GM21529 (cell line): ENCODE measurements around the gene MEF2C.

ENCODE experiments used
- ATAC-seq: cut with Tn5 transposase; IDR thresholded peaks from one replicate; pipeline ENCODE4 v1.9.1; 2021; ENCODE audit not compliant: unreplicated experiment

MEF2C gene

DNA sequence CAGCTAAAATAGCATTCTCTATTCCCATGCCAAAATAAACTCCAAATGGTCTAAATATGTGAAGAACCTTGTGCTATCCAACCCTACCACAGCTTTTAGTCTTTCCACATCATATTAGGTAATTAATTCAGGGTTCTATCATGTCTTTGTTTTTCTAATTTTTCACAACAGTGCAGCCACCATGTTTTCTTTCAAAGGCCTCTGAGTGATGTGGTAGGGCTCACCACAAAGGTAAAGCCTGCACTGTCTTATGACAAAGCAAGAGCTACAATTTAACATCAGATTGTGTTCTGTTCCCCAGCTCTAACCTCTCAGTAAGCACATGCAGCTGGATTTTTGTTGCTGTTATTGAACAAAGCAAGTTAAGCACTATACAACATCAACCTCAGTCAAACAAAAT is 52.4 kb downstream of the MEF2C start:
- peak; percentile 15 for ATAC-seq

DNA sequence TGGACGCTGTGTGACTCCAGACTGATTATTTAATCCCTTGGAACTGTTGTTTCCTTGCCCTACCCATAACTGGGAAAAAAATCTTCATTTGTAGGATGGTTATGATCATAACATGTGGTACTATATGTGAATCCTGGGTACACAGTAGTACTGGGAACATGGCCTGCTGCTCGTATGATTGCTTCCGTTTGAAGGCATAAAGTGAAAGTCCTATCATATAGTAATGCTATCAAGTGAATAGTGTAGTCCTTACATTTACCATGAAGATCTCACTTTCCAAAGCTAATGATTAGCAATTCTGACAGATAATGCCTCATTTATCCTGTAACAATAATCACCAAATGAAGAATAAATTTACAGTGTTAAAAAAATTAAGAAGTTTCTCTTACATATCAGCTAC is 53.2 kb downstream of the MEF2C start:
- no peak for ATAC-seq

DNA sequence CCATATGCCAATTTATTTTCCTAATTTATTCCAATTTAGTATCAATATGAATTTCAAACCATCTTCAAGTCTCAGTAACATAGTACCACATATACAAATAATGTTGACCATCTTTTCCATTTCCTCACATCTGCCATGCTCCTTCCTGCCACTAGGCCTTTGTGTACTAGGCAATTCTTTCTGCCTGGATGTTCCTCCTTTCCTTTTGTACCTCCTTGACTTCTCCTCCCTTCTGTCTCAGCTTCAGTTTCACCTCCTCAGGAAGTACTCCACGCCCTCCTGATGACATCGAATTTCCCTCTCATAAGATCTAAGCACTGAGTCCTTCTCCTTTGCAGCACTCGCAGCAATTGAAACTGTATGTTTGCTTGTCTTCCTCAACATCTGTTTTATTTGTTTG is 53.9 kb downstream of the MEF2C start:
- ATAC-seq, result no peak

DNA sequence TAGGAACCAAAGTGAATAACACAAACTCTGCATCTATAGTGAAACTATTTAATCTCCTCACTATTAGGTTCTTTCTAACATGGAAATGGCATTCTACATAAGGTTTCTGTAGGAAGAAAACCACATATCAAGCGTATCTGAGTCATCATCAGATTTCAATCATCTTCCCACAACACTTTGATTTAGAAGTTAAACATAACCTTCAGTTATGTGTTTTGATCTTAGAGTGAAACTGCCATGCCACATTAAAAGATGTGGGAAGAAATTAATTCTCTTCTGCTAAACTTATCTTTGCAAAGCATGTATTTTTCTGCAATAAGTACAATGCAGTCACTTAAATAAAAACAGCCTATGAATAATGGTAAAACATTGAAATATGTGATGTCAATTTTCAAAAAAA is 55.0 kb downstream of the MEF2C start:
- ATAC-seq, result no peak

DNA sequence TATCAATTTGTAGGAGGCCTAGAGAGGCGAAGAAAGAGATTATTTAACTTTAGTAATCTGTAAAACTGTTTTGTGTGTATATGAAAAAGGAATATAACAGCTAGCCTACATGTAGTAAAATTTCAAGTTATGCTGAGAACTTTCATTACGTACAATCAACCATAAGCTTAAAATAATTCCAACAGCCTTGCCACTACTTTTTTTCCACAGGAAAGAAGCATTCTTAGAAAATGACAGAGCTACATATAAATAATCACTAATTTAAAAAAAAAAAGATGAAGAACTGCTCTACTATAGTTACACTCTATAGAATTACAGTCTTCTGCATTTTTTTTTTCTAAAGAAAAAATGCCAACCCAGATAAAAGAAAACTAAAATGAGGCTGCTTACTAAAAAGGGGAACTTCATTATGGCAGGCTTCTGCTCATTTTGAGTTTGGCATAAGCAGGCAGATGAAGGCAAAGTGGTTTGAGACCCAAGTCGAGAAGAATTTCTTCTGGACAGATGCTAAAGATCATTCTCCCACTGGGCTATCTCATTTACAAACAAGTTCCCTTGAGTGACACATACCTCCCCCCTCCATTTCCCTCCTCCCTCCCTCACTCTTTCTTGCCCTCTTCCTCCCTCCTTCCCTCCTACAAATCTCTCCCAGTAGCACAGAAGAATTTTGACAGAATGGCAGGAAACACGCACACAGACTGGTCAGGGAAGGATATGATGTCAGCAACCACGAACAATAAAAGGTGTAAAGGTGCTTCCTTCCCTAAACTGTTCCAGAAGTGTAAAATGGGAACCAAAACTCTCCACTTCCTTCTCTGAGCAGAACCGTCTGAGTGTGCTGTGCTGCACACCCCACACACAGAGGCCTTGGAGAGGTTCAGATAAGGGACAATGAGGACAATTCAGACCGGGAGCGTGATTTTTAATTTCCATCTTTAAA is 56.1 kb downstream of the MEF2C start:
- ATAC-seq, result peak; percentile 68

DNA sequence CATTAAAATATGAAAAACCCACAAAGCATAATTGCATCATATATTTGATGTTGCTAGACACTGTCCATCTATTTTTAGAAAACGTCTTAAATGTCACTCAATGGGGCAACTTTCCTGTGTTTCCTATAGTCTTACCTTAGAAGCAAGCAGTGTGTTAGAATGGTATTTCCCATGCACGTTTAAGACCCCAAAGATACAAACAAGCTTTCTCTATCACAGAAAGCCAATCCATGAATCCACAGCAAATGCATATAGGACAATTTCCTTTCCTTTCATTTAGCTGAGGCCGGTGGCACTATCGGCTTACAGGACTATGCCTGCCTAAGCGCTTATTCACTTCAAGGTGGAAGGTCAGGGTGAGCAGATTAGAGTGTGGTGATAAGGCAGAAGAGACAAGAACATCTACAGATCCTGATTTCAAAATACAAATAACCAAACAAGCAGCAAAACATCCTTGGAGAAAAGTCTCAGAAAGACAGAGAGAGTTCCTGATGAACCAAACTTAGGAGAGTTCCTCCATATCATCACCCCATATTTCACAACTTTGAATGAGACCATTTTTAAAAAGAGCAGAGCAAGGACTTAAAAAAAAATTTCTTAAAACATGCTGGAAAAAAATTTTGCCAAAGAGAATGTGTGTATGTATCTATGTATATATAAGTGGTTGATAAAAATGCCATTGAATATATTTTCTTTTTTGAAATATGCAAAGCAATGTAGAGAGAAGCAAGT is 57.2 kb downstream of the MEF2C start:
- no peak for ATAC-seq

DNA sequence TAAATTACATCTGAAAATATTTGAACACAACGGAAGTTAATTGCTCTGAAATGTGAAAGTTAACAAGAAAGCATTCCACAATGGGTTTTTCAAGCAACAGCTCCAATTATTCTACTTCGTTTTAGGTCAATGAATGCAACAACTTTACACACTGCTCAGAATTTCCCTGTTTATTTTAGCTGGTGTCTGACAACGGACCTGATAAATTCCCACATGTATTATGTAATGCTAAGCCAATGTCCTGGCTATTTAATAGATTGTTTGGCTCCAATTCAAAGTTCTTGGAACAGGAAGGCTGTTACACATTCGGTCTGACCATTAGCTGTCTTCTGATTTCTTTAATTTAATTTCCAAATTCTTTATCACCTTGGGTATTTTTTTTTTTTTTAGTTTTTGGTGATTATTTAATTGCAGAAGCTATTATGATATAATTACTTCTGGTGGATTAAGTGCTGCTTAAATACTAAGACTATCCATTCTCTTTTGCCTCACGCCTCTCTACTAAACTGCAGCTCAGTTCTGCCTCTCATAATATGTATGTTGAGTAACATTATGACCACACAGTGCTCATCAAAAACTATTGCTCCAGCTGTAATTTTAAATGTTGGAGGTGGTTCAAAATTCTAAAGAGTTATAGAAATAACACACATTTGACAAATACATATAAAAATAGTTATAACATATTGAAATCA is 57.9 kb downstream of the MEF2C start:
- no peak for ATAC-seq

DNA sequence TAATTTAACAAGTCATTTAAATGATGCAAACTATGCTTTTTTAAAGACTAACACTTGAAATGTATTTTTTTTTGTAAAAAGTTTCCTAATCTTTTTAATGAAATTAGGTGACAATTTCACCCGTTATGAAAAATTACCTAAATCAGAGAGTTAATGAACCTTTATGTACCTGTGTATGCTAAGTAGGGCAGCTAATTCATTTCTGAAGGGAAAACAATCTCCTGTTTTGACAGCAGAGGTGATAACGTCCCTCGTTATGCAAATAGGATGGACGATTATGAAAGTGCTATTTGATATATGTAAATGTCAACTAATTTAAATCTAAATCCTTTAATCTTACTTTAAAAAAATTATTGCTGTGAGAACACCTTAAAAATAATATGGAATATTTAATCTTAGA is 58.8 kb downstream of the MEF2C start:
- no peak for ATAC-seq

DNA sequence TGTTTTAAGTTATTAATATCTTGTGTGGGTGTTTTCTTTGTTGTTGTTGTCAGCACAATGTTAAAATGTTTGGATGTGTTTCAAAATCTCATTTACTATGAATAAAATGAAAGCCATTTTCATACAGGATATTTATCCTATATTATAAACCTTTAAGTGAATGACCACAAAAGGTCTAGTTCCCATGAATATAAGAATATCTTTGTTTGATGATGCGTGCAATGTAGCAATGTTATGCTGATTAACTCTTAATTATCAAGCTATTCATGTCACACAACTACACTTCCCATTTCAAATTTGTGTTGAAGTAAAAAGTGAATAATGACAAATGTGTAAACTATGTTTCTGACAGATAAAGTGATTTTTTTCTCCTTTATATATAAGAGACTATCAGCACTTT is 59.8 kb downstream of the MEF2C start:
- no peak for ATAC-seq

DNA sequence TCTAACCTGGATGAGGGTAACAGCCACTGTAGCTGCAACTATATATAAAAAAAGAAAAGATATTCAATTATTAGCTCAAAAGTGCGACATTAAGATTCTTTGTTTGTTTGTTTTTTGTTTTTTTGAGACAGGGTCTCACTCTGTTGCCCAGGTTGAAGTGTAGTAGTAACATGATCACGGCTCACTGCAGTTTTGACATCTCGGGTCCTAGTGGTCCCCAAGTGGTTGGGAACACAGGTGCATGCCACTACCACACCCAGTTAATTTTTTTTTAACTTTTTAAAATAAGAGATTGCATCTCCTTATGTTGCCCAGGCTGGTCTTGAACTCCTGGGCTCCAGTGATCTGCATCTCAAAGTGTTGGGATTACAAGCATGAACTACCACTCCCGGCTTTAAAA is 61.8 kb downstream of the MEF2C start:
- no peak for ATAC-seq

DNA sequence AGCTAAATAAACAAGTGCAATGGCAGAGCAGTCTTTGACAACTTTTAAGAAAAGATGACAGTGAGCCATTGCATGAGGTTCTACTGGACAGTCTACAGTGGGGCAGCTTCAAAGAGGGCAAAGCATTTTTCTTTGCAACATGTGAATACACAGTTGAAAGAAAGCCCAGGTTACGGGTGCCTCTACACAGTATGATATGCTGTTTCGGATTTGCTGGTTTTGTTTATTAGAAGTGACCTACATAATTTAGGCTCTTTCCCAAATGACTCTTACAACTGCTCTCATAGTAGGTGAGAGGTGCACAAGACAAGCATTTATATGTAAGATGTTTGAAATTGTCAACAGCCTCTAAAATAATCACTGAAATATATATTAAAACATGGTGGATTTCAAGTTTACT is 62.4 kb downstream of the MEF2C start:
- ATAC-seq, result no peak

DNA sequence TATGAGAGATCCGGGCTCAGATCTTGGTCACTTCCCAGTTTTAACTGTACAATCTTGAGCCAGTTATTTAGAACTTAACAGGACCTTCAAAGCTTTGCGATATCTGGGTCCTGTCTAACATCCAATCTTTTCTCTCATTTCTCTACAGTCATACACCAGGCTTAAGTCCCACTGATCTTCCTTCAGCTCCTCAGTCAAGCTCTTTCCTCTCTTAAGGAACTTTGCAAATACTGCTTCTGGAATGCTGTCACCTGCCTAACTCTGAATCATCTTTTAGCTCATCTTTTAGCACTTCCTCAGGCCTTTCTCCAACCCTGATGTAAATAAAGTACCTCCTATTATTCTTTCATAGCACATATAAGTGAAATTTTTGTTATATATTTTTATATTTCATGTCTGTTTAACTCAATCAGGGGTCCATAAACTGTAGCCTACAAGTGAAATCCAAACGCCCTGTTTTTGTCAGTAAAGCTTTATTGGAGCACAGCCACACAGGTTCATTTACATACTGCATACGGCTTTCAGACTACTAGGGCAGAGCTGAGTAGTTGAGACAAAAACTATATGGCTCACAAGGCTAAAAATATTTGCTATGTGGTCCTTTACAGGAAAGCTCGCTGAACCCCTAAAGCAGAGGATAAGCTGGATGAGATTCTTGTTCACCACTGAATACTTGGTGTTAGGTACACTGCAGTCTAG is 63.5 kb downstream of the MEF2C start:
- peak; percentile 50 for ATAC-seq

DNA sequence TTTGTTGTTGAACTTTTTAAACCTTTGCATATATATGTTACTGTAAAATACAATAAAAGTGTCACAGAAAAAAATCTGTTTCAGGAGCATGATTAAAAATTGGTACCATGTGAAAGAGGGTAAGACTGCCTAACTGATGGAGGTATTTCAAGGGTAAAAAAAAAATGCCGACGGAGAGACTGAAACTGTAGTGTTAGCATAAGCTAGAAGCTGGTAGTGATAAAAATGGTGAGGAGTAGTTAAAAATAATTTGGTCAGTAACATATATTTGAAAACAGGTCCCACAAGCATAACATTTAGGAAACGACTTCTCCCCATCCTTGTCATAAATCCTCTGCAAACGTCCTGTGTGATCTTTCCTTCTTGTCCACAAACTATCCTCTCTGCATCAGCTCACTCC is 64.7 kb downstream of the MEF2C start:
- no peak for ATAC-seq

DNA sequence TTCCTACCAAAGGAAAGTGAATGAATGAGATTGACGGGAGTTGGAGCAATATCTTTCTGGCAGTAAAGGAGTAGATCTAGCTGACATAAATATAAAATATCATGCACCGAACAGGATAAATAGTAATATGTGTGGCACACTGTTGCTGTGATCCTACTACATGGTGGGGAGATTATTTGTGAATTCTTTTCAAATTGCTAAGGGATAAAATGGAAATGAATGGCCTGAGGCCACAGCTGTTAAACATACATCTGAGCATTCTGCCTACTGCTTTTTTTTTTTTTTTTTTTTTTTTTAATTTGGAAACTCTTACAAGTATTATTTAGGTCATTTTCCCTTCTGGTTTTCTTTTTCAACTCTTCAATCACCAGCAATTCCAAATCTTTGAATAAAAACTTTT is 66.8 kb downstream of the MEF2C start:
- no peak for ATAC-seq

DNA sequence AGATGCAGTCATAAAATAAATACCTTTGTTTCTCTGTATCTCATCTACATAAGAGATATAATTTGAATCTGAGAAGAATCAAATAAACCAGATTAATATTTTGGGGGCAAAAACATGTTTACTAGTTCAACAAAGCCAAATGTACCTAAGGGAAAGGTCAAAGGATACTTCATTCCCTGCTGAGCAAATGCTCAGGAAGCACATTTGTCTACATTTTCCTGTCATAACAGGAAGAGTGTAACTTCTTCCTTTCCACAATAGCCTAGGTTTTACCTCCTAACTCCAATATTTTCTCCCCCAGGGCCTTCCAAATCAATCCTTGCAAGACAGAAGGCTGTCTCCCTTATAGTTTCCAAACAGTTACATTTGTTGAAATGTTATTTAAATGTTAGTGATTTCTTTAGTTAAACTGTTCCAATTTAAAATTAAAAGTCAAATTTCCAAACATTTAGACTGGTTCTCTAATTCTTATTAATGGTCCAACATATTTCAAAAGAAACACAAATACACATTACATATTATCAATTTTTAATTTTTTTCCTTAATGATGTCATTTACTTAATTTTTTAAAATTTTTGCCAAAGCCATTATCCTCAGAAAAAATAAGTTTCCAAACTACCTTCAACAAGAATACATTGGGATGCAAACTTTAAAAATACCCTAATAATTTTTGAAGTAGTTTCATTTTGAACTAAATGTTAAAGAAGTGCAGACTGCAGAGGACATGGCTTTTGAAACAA is 67.8 kb downstream of the MEF2C start:
- no peak for ATAC-seq

DNA sequence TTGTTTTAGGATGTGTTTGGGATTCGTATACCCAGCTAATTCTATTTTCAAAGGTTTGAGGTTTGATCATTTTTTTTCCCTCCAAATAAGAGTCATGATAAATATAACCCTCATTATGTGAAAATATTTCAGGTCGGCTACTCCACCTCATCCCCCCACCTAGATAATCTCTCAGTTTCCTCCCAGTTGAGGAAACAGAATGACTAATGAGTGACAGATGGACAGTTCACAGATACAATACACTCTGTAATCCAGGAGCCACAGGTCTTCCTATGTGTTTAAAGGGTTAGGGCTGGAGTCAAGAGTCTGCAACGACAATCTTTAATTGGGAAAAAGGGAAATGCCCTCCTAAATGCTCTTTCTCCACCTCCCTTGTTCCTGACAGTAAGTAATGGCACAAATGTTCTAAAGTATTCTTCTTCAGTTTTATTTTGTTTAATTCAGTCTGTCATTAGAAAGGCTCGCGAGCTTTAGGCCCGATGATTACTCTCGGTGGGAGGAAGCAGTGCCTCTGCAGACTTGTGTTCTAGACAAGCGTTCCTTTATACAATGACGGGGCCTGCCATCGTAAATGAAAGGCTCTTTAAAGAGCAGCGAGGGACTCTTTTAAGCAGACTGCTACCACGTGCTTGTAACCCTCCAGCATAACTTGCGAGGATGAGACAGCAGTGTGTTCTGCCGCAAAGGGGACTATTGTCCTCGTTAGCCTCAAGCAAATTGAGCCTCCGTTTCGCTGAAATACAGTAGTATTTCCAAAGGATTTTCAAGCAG is 69.0 kb downstream of the MEF2C start:
- ATAC-seq, result no peak

DNA sequence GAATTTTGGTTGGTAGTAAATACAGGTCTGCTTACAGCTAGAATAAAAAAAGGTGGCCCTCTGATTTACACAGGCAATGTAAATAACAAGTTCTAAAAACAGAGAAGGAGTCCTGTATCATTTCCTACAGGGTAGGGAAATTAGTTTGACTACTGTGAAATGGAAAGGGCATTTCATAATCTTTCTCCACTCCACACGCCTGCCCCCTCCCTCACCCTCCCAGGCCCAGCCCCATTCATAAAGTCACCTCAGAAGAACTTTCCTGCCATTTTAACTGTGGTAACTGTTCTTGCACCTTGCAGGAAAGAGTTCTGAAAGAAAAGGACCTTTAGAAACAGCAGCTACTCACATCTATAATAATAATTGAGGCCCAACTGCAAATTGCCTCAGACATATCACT is 69.7 kb downstream of the MEF2C start:
- no peak for ATAC-seq

DNA sequence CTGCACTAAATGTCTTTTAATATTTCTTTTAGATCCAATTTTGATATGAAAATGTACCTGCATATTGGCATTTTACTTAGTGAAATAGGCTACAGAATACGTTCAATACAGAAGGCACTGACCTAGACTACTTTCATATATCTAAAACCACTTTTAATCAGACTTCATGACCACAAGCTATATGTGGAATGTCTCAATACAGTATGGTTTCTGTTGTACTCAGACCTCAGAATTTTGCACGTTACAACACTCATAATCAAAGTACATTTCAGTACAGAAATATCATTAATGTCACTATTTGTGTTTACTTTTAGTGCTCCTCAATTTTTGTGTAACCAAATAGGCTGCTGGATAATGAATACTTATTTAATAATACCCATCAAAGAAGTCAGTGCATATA is 74.8 kb downstream of the MEF2C start:
- peak; percentile 61 for ATAC-seq

DNA sequence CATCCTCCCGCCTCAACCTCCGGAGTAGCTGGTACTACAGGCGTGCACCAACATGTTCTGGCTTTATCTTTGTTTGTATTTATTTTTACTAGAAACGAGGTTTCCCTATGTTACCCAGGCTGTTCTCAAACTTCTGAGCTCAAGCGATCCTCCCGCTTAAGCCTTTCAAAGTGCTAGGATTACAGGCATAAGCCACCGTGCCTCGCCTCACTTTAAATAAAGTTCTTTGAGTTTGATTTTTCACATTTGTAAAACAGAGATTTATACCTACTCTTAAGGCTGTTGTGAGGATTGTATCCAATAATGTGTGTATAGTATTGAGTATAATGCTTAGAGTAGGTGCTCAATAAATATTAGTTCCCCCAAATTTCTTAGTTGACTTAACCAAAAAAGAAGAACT is 75.7 kb downstream of the MEF2C start:
- no peak for ATAC-seq

DNA sequence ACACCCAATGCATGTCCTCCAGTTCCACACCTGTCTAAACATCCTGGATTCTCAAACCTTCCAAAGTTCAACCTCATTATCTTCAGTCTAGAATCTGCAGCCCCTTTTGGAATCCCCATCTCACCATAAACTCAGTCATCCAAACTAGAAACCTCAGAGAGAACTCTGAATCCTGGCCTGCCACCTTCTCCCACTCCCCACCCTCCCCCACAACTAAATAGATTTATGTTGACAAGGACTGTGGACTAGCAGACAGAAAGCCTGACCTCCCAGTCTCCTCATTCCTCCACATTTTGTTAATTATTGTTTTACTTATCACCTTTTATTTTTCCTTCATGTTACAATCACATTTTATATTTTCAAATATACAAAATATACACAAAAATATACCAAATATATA is 76.6 kb downstream of the MEF2C start:
- no peak for ATAC-seq
